K562 (cell line): ENCODE measurements around the gene VPS18. TPM values are rescaled to one million over a fixed set of nuclear protein-coding genes. Genes with fewer than 3 reads are reported as not detected.

Experiments
- KLF16 ChIP-seq: IDR thresholded peaks from 2 replicates; pipeline ENCODE4 v1.6.1; 2016; ENCODE audit warnings: antibody characterized with exemption
- MYC ChIP-seq, 2 experiments: fragments of 250-450 bp in 1 of 2; sonication (Bioruptor Pico) in 1 of 2; IDR thresholded peaks; 2 replicates each; pipeline versions ENCODE4 v1.5.1 to v1.6.1; 2012 to 2021; ENCODE audit warnings: low read depth in 2 of 2, borderline replicate concordance in 1 of 2, improper control_type of control experiment in 1 of 2, low read length in 1 of 2, mild to moderate bottlenecking in 1 of 2, moderate library complexity in 1 of 2
- NEUROD1 ChIP-seq: fragments of 150-350 bp; IDR thresholded peaks from 2 replicates; pipeline ENCODE4 v1.6.1; 2014; ENCODE audit warnings: borderline replicate concordance, low read length, low read depth; ENCODE audit not compliant: partially characterized antibody
- PHF21A ChIP-seq: fragments of 450-650 bp; IDR thresholded peaks from 2 replicates; pipeline ENCODE4 v1.6.1; 2017; ENCODE audit warnings: low read depth, borderline replicate concordance
- POLR2A ChIP-seq: fragments of 450-650 bp; conservative IDR thresholded peaks from 2 replicates; pipeline ENCODE4 v1.6.1; 2016
- RCOR1 ChIP-seq, 2 experiments: IDR thresholded peaks; 2 replicates each; pipeline ENCODE4 v1.6.1; 2012; ENCODE audit warnings: low read depth in 2 of 2, low read length in 2 of 2, borderline replicate concordance in 1 of 2, improper control_type of control experiment in 1 of 2
- RNF2 ChIP-seq: sonication (generic); IDR thresholded peaks from 2 replicates; pipeline ENCODE4 v1.6.1; 2016
- YY1 ChIP-seq, 3 experiments: IDR thresholded peaks; 2 replicates each; pipeline ENCODE4 v1.6.1; 2011; ENCODE audit warnings: low read length in 2 of 3, mild to moderate bottlenecking in 2 of 3, moderate library complexity in 2 of 3, borderline replicate concordance in 1 of 3, control low read depth in 1 of 3, low read depth in 1 of 3; ENCODE audit not compliant: insufficient read depth in 3 of 3, insufficient replicate concordance in 2 of 3, control insufficient read depth in 1 of 3, insufficient read length in 1 of 3; ENCODE audit errors: extremely low read depth in 1 of 3
- ZNF121 ChIP-seq: sonication (generic); formaldehyde crosslinking; conservative IDR thresholded peaks from 2 replicates; pipeline ENCODE4 v1.8.0; 2022; ENCODE audit warnings: missing genetic modification reagents
- ZNF589 ChIP-seq: fragments of 200-800 bp; sonication (Bioruptor generic); IDR thresholded peaks from 2 replicates; pipeline ENCODE4 v1.6.1; 2016; ENCODE audit warnings: low read depth, missing genetic modification characterization, missing compliant biosample characterization
- polyA plus RNA-seq, 8 experiments: library from polyadenylated mRNA; depleted of rRNA in 4 of 8; stranded (reverse) in 5 of 8; unstranded in 3 of 8; fragments of >200 nt; fragmentation: Nextera tagmentation in 2 of 8; fragmentation: Illumina TruSeq in 1 of 8; extraction: Ambion mirVana in 2 of 8; extraction: Trizol in 1 of 8; gene quantifications; 2 replicates each; pipeline versions ENCODE4 v1.2.1 to v1.2.3, GENCODE V29; 2011 to 2014; ENCODE audit warnings: inconsistent platforms in 1 of 8, missing spikeins in 1 of 8
- total RNA-seq, 7 experiments: library from RNA; depleted of rRNA in 6 of 7; stranded (reverse); fragments of >200 nt in 6 of 7; fragmentation: Illumina TruSeq in 2 of 7; extraction: Trizol in 2 of 7; gene quantifications; 2 replicates each; pipeline versions ENCODE4 v1.2.1 to v1.2.3, GENCODE V29; 2011 to 2021; ENCODE audit warnings: low replicate concordance in 1 of 7
- TF ChIP-seq, protein P1 (sequence below): IDR thresholded peaks from 2 replicates; pipeline ENCODE4 v1.6.1; 2011; ENCODE audit warnings: borderline replicate concordance, low read depth, mild to moderate bottlenecking, moderate library complexity, low read length; ENCODE audit not compliant: insufficient read depth, poor library complexity, severe bottlenecking
- TF ChIP-seq, protein P2 (sequence below): fragments of 200-800 bp; sonication (Bioruptor generic); IDR thresholded peaks from 2 replicates; pipeline ENCODE4 v1.6.1; 2017; ENCODE audit warnings: missing genetic modification characterization, missing compliant biosample characterization
- TF ChIP-seq, protein P3 (sequence below): fragments of 250-450 bp; sonication (Bioruptor Pico); IDR thresholded peaks from 2 replicates; pipeline ENCODE4 v1.5.0; 2021
- TF ChIP-seq, protein P4 (sequence below): fragments of 250-450 bp; sonication (Bioruptor Pico); IDR thresholded peaks from 2 replicates; pipeline ENCODE4 v1.5.0; 2021; ENCODE audit warnings: mild to moderate bottlenecking, moderate library complexity

The VPS18 gene
- total and polyA plus RNA-seq, 9 of the 15 experiments (the other 6 are each of a cell fraction or from before 2014, with no cell fraction given), result 0.73 to 19.9 (median 8.5) TPM

GRCh38 chr15:40906091-40906990, 12.1 kb downstream of the VPS18 start (continued):
- TF ChIP-seq KLF16 (peak; percentile 43; the same call in 1 of the 2 replicates), ZNF121 (CRISPR knock-in tag) (no peak), PHF21A (0 out of 2 replicates have a peak, but pooled peaks have one; percentile 29), MYC (IDR thresholded peaks at IDR 0.05; ENCODE audit: low read depth, low read length) (peak; percentile 70), MYC (CRISPR knock-in tag; IDR thresholded peaks at IDR 0.05; ENCODE audit: borderline replicate concordance, low read depth) (no peak; the same call in 1 of the 2 replicates), POLR2A (0 out of 2 replicates have a peak, but pooled peaks have one; percentile 32), YY1 (IDR thresholded peaks at IDR 0.05; ENCODE audit: borderline replicate concordance in 1 of 3, control insufficient read depth in 1 of 3, extremely low read depth in 1 of 3, insufficient read depth in 3 of 3, insufficient read length in 1 of 3, insufficient replicate concordance in 2 of 3, low read depth in 1 of 3, low read length in 2 of 3) (peak in 2 of 3 experiments; percentile 41 to 49), RNF2 (0 out of 2 replicates have a peak, but pooled peaks have one; percentile 13), NEUROD1 (peak; percentile 38), ZNF589 (CRISPR knock-in tag) (0 out of 2 replicates have a peak, but pooled peaks have one; percentile 34), RCOR1 (IDR thresholded peaks at IDR 0.05; ENCODE audit: borderline replicate concordance in 1 of 2, low read depth in 2 of 2, low read length in 2 of 2) (peak in 1 of 2 experiments; percentile 37; a peak in 1 of 4 replicates)
- TF ChIP-seq, protein P1, sequence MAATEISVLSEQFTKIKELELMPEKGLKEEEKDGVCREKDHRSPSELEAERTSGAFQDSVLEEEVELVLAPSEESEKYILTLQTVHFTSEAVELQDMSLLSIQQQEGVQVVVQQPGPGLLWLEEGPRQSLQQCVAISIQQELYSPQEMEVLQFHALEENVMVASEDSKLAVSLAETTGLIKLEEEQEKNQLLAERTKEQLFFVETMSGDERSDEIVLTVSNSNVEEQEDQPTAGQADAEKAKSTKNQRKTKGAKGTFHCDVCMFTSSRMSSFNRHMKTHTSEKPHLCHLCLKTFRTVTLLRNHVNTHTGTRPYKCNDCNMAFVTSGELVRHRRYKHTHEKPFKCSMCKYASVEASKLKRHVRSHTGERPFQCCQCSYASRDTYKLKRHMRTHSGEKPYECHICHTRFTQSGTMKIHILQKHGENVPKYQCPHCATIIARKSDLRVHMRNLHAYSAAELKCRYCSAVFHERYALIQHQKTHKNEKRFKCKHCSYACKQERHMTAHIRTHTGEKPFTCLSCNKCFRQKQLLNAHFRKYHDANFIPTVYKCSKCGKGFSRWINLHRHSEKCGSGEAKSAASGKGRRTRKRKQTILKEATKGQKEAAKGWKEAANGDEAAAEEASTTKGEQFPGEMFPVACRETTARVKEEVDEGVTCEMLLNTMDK, result peak; percentile 78
- TF ChIP-seq, protein P2, sequence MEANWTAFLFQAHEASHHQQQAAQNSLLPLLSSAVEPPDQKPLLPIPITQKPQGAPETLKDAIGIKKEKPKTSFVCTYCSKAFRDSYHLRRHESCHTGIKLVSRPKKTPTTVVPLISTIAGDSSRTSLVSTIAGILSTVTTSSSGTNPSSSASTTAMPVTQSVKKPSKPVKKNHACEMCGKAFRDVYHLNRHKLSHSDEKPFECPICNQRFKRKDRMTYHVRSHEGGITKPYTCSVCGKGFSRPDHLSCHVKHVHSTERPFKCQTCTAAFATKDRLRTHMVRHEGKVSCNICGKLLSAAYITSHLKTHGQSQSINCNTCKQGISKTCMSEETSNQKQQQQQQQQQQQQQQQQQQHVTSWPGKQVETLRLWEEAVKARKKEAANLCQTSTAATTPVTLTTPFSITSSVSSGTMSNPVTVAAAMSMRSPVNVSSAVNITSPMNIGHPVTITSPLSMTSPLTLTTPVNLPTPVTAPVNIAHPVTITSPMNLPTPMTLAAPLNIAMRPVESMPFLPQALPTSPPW (CRISPR knock-in tag), result peak; percentile 63
- TF ChIP-seq, protein P3, sequence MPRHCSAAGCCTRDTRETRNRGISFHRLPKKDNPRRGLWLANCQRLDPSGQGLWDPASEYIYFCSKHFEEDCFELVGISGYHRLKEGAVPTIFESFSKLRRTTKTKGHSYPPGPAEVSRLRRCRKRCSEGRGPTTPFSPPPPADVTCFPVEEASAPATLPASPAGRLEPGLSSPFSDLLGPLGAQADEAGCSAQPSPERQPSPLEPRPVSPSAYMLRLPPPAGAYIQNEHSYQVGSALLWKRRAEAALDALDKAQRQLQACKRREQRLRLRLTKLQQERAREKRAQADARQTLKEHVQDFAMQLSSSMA (CRISPR knock-in tag), result 0 out of 2 replicates have a peak, but pooled peaks have one; percentile 30
- TF ChIP-seq, protein P4, sequence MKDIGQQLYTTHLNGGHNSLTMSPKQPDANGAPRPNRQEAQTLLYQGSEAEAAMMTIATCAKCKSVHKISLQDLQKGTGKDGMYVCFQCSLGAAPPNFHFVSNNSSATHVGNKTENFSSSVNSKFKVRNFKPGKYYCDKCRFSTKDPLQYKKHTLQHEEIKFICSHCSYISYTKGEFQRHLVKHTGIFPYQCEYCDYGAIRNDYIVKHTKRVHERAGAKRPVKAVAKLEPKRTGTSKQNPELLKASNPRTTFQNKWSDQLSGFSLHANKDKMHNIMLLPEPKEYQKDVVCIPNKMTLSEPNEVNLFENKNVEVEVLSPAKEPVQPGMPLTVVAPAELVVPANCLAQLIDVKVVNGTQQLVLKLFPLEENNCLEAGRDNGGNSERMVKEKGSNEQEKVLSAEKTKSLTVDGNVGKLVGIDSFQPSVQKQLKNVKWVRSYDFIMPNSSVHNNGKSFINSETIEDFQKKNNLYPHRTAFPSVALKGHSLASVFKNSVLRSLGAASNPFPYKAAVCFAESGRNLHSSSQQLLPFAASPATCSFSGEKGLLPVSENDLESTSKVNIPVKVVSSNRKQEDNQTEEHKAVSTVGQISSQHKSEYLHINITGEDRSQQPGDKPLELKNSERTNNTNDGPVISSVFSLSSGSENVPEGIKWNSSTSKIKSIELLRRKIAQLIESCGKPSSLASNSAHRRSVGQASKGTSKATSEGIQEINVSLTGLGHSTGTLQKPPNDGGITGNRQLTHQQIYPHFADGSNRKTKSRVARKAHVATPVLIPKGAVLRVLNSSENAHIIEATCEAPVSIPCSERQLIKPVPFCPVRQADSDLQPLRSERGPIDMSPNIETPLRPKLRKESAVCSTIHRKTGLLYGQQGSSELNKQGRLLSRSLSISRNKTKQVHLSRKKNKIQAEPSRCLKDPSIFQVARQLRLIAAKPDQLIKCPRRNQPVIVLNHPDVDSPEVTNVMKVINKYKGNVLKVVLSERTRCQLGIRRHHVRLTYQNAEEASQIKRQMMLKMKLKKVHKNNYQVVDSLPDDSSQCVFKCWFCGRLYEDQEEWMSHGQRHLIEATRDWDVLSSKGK, result no peak
